ENCODE results near the gene CCDC192.

CCDC192 gene

DNA sequence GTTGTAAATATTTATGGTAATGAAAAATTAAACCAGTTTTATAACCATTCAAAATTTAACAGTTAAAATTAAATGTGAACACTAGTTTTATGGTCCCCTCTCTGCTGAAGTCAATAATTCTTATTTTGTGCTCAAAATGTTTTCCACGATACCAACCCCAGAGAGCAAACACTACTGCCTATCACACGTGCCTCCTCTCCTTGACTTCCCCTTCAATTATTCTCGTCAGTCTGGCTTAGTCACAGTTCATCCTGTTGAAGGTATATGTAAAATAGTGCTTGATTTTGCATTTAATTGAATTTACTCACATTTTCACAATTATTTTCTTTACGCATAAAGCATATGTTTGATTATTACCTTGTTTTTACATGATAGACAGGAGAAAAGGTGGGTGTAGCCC, 148.8 kb downstream of the CCDC192 start:
- DNase-seq = no peak

DNA sequence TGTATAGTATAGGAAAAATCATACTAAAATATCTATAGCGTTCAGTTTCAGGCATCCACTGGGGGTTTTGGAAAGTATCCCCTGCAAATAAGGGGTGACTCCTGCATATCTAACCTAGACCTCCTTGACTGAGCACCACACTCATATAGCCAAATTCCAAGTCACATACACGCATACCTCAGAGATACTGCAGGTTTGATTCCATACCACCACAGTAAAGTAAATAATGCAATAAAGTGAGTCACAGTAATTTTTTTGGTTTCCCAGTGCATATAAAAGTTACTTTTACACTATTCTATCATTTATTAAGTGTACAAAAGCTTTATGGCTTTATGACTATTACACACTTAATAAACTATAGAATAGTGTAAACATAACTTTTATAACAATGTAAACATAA, 151.3 kb downstream of the CCDC192 start:
- DNase-seq = no peak

DNA sequence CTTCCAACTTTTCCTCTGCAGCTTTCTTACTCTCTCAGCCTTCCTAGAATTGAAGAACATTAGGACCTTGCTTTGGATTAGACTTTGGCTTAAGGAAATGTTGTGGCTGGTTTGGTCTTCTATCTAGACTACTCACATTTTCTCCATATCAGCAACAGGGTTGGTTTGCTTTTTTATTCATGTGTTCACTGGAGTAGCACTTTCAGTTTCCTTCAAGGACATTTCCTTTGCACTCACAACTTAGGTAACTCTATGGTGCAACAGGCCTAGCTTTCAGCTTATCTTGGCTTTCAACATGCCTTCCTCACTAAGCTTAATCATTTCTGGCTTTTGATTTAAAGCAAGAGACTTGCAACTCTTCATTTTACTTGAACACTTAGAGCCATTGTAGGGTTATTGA, 153.1 kb downstream of the CCDC192 start:
- DNase-seq = no peak

DNA sequence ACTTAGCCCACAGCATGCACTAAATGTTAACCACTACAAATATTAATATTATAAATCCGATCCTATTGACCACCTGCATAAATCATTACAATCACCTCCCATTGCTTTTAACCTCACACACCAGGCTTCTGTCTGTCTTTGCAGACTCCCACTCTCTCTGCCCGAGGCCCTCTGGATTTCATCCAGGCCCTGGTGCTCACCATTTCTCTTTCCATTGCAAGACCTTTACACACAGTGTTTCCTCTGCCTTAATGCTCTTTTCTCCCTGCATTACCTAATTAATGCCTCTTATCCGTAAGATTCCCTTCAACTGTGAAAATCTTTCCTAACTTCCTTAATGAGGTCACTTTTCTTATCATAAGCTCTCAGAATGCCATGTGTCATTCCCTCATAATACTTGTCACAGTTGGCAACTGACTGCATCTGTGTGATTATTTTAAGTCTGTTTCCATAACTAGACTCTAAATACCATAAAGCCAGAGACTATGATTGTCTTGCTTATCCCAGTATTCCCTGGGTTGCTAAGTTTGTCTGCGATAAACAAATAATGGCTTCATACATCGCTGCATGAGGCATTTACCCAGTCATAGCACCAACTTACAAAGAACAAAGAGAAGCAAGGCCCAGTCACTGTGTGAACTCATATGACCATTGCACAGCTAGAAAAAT, 155.1 kb downstream of the CCDC192 start:
- no peak for DNase-seq

DNA sequence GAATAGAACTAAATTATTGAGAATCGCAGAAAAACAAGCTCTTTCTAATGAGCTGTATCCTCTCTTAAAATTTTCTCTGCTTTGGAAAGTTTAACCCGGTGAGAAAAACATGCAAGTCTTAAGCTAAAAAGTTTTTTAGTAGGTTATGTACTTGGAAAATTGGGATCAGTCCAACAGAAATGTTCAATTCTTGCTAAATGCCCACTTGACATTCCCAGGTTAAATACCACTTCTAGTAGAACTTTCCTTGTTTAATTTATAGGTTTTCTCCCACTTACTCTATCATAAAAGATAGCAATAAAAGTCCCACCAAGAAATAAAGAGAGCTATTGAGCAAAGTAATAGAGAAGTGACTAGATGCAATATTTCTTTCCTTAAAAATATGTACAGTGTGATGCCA, 157.1 kb downstream of the CCDC192 start:
- DNase-seq = no peak

DNA sequence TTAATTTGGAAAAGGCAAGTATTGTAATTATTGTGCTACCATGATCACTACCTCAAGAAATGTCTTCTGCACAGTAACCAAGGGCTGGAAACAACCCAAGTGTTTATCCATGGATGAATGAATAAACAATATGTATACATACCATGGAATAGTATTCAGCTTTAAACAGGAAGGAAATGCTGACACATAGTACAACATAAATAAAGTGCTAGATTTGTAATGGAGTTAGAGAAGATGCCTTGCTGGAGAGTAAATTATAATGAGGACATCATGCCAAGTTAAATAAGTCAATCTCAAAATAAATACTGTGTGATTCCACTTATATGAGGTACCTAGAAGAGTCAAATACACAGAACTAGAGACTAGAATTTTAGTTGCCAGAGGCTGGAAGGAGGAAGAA, 160.0 kb downstream of the CCDC192 start:
- no peak for DNase-seq

DNA sequence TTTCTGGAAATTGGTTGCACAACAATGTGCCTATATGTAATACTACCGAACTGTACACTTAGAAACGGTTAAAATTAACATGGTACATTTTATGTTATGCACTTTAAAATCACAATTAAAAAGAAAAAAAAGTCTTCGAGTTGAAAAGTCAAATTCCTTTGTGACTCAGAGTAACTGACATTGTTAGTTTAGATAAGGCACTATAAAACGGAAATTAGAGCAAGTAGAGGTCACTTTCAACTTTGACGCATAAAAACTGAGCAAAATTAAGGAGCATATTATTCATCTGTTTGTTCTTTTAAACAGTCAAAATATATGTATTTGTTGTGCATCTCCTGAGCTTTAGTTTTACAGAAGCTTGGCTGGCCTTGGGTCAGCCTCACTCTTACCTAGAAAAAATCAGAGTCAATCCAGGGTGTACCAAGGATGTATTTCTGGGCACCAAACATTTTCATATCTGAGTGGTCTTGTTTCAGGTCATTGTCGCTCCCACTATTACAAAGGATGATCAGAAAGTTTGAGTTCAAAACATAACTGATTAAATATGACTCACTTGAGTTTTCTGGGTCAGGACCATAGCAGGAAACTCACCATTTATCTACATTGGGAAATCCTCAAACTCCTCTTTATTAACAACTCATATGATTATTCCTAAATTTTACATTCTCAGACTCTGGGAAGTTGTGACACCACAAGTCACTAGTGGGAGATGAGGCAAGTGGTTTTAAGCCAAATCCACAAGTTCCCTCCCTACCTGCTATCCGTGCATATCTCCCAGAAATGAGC, 160.6 kb downstream of the CCDC192 start:
- DNase-seq = no peak

- no peak for DNase-seq
These were observed 161.3 kb downstream of the CCDC192 start for GRCh38 chr5:127864511-127864910.

- DNase-seq = no peak
These were observed 162.1 kb downstream of the CCDC192 start for GRCh38 chr5:127865273-127865672.

GRCh38 chr5:127867022-127867783, 164.0 kb downstream of the CCDC192 start:
- DNase-seq = no peak

GRCh38 chr5:127870914-127871313, 167.7 kb downstream of the CCDC192 start:
- no peak for DNase-seq

- no peak for DNase-seq
These were observed 168.4 kb downstream of the CCDC192 start for GRCh38 chr5:127871503-127872153.

- DNase-seq = no peak
These were observed 169.3 kb downstream of the CCDC192 start for GRCh38 chr5:127872494-127872893.

DNA sequence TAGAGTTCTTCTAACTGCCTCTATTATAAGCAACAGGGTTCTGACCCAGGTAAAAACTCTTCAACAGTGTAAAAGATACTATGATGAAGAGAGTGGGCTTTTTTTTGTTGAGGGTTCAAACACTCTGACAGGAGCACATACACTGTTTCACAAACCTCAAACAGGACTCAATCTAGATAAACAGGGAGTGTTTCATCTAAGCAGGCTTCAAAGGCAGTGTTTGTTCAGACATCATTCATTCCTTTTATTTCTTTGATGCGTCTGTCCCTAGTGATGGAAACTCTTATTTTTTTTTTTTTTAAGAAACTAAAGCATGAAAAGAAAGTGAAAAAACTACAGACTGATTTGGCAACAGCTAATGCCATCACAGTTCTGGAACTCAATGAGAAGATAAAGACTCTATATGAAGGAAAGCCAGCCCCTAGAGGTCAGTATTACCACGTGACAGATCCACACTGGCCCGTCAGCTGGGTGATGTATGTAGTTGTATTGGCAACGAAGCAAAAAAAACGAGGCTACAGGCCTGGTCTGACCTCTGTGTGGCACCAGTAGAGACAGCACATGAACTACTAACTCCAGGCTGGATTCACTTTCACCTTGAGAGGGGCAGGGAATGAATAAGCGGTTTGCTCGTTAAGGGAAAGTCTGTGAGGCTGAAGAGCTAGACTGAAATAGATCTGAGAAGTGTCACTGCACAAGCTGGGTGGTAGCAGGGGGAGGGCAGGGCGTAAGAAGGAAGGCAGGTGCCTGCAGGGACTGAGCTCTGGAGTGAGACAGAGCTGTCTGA, 172.2 kb downstream of the CCDC192 start:
- DNase-seq = no peak

DNA sequence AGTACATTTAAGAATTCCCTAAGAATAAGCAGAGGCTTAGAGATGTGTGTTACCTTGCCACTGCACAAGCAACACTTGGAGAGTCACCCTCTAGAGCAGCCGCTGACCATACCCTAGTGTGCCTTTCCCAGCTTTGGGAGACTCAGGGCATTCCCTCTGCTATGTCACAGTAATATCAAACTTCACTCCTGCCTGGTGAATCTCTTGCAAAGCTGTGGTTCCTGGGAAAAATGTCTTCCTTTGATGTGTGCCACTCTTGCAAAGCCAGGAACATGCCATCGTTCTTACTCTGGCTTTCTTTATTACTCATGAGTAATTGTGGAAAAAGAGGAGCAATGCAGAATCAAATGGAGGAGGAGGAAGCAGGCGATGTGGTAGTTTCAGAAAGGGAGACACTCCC, 173.2 kb downstream of the CCDC192 start:
- DNase-seq = no peak

DNA sequence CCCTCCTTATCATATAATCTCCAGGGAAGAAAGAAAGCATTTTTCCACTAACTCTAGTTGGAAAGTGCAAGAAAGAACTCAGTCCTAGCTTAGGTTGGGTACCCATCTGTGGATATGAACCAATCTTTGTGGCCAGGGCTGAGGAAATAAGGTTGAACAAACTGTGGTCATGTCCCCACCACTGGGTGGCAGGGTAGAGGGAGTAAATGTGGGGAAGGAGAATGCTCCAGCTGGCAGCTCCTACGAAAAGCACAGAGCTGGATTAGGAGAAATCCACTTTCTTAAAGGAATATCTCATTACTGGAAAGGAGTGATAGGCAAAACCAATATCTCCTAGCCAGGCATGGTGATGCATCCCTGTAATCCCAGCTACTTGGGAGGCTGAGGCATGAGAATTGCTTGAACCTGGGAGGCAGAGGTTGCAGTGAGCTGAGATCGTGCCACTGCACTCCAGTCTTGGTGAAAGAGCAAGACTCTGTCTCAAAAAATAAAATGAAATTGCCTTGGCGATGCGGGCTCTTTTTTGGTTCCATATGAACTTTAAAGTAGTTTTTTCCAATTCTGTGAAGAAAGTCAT, 175.1 kb downstream of the CCDC192 start:
- no peak for DNase-seq

GRCh38 chr5:127884416-127884815, 181.2 kb downstream of the CCDC192 start:
- no peak for DNase-seq

DNA sequence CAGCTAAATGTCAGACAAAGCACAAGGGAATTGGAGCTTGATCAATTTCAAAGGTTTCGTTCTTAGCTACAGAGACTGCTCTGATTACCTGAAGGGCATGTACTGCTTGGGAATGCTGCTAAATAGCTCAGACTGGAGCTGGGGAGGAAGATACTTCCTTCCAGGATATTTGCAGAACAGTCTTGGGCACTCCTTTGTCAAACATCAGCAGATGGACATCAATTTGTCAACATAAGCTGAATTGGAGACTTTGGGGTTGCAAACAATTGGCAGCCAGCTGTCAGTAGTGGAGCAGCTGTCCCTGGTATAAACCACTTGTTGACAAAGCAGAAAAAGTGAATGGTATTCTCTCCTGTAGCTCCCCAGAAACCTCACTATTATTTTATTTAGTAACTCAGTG, 182.0 kb downstream of the CCDC192 start:
- DNase-seq = no peak

DNA sequence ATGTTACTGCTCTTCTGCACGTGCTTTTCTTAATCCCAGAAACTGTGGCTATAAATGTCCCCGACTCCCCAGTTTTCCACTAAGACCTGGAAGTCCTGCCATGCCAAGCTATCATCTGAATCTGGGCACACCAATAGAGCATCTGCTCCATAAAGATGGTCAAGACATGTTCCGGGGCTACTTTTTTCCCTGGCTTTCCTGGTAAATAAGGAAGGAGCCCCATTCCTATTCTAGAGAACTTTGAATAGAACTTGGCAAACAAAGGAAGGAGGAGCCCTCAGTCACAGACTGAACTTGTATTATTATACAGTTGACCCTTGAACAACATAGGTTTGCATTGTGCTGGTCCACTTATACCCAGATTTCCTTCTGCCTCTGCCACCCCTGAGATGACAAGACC, 182.9 kb downstream of the CCDC192 start:
- DNase-seq = no peak

- DNase-seq = no peak
These were observed 184.1 kb downstream of the CCDC192 start for GRCh38 chr5:127887282-127887681.

DNA sequence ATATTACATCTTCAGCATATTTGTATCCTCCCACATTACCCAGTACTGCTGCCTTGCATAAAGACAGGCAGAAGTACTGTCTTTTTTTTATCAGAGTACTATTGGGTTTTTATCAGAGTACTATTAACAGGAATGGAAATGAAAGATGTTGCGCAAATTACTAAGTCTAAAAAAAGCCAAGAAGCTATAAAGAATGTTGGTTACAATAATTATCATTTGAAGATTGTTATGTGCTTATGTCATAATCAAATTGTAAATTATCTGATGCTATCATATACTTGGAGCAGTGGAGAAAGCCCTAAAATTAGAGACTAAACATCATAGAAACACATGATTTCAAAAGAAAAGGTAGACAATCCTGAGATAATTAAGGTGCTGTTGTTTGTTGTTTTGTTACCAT, 188.8 kb downstream of the CCDC192 start:
- DNase-seq = no peak

Measured in activated naive CD4-positive, alpha-beta T cell (primary cell).